Body of pancreas (tissue), 4 donors: ENCODE results near the gene ZNF536. TPM values are rescaled to one million over a fixed set of nuclear protein-coding genes. Genes with fewer than 3 reads are reported as not detected.

Source experiments
- ATAC-seq: fragments of 150-250 bp; one replicate; pipeline ENCODE4 v1.9.1; 2016
- DNase-seq, 4 donors: peaks; one replicate each; pipeline ENCODE4 v3.0.0-alpha.2; 2019
- H3K27ac ChIP-seq, 4 donors: fragments of 200-600 bp; sonication (generic); 1 replicate in 3 of 4; 2 replicates in 1 of 4; pipeline versions ENCODE4 v1.5.1 to v1.6.1; 2016 to 2019; ENCODE audit warnings: mild to moderate bottlenecking in 1 of 4, mixed read lengths in 1 of 4, moderate library complexity in 1 of 4
- H3K27me3 ChIP-seq, 2 donors: fragments of 200-600 bp; sonication (generic); one replicate each; pipeline ENCODE4 v1.6.0; 2016; ENCODE audit warnings: mild to moderate bottlenecking in 1 of 2
- H3K36me3 ChIP-seq, 2 donors: fragments of 200-600 bp; sonication (generic); replicated peaks in 1 of 2; 2 replicates each; pipeline ENCODE4 v1.5.1; 2016; ENCODE audit warnings: low read depth in 2 of 2; ENCODE audit not compliant: insufficient read depth in 1 of 2
- H3K4me1 ChIP-seq: fragments of 200-600 bp; sonication (generic); one replicate; pipeline ENCODE4 v1.6.0; 2016
- H3K4me3 ChIP-seq, 2 donors: fragments of 200-600 bp; sonication (generic); 1 replicate in 1 of 2; 2 replicates in 1 of 2; pipeline ENCODE4 v1.5.1; 2016 to 2019
- H3K9me3 ChIP-seq, 3 donors: fragments of 200-600 bp; sonication (generic); 1 replicate in 2 of 3; 2 replicates in 1 of 3; pipeline ENCODE4 v1.5.1; 2016
- CTCF ChIP-seq, 7 experiments: fragments of 450-650 bp in 4 of 7; fragments of 200-600 bp in 3 of 7; sonication (generic) in 3 of 7; IDR thresholded peaks; one replicate each; pipeline ENCODE4 v1.5.1; 2016 to 2019; ENCODE audit warnings: antibody characterized with exemption in 7 of 7
- POLR2A ChIP-seq, 3 donors: fragments of 450-650 bp; IDR thresholded peaks; one replicate each; pipeline ENCODE4 v1.6.1; 2016; ENCODE audit warnings: antibody characterized with exemption in 3 of 3, mild to moderate bottlenecking in 2 of 3
- WGBS, 2 donors: methylation state at CpG; one replicate each; pipeline ENCODE4 v1.1.5; 2017; 5-methylcytosine and 5-hydroxymethylcytosine counted together
- intact Hi-C: fragments of 100-400 bp; cut with DNase I; formaldehyde crosslinking; loops from one replicate; pipeline ENCODE4 v1.15.1; 2023
- total RNA-seq, 2 donors: library from RNA; depleted of rRNA; stranded (reverse); fragments of >200 nt; gene quantifications; one replicate each; pipeline ENCODE4 v1.1.0, GENCODE V29; 2016

Gene ZNF536
- total RNA-seq, 2 donors from 2014 or later, result not detected

- Histone ChIP-seq H3K4me3 (no peak overlapping the region), H3K27ac (no peak overlapping the region), H3K27me3 (no peaks in the 10 kb centered on the region), H3K36me3 (no peaks in the 10 kb centered on the region), H3K4me1 (no peaks in the 10 kb centered on the region), H3K9me3 (no peaks in the 10 kb centered on the region)
- 71 to 77% methylated on average over 6 of the region's 6 CpGs for WGBS, 2 donors
- no peak for DNase-seq
- no peak for ATAC-seq
- intact Hi-C loops, result no loop called here
- TF ChIP-seq CTCF (IDR thresholded peaks at IDR 0.05) (no peak), POLR2A (IDR thresholded peaks at IDR 0.05) (no peak)
Measured at GRCh38 chr19:30336290-30336689, 35.9 kb upstream of the ZNF536 start.

- DNase-seq (no peak), ATAC-seq (no peak)
- H3K4me3 ChIP-seq, result no peak overlapping the region
- H3K27me3 ChIP-seq, result no peaks in the 10 kb centered on the region
- WGBS, 2 donors, result 75 to 78% methylated on average over 3 of the region's 3 CpGs
- H3K27ac ChIP-seq, result no peak overlapping the region
- H3K4me1 ChIP-seq, result no peaks in the 10 kb centered on the region
- intact Hi-C loops, result no loop called here
- H3K36me3 ChIP-seq, result no peaks in the 10 kb centered on the region
- TF ChIP-seq POLR2A (IDR thresholded peaks at IDR 0.05) (no peak), CTCF (IDR thresholded peaks at IDR 0.05) (no peak)
- no peaks in the 10 kb centered on the region for H3K9me3 ChIP-seq
Measured at GRCh38 chr19:30338041-30338456, 34.1 kb upstream of the ZNF536 start.

GRCh38 chr19:30338878-30339623, 33.1 kb upstream of the ZNF536 start:
- Histone ChIP-seq H3K9me3 (no peaks in the 10 kb centered on the region), H3K36me3 (no peaks in the 10 kb centered on the region), H3K27me3 (no peaks in the 10 kb centered on the region), H3K27ac (no peak overlapping the region), H3K4me3 (no peak overlapping the region), H3K4me1 (no peaks in the 10 kb centered on the region)
- intact Hi-C loops, result no loop called here
- ATAC-seq (no peak), DNase-seq (no peak)
- TF ChIP-seq CTCF (IDR thresholded peaks at IDR 0.05), result no peak
- no peak for TF ChIP-seq POLR2A (IDR thresholded peaks at IDR 0.05)
- WGBS, 2 donors, result 73 to 80% methylated on average over 9 to 12 of the region's 12 CpGs

GRCh38 chr19:30339624-30340525, 32.3 kb upstream of the ZNF536 start:
- no peak for ATAC-seq
- DNase-seq, result no peak
- Histone ChIP-seq H3K4me3 (no peak overlapping the region), H3K27me3 (no peaks in the 10 kb centered on the region), H3K36me3 (no peaks in the 10 kb centered on the region), H3K27ac (no peak overlapping the region), H3K4me1 (no peaks in the 10 kb centered on the region), H3K9me3 (no peaks in the 10 kb centered on the region)
- TF ChIP-seq CTCF (IDR thresholded peaks at IDR 0.05) (no peak), POLR2A (IDR thresholded peaks at IDR 0.05) (no peak)
- intact Hi-C loops, result no loop called here
- 58 to 67% methylated on average over 8 to 14 of the region's 14 CpGs for WGBS, 2 donors
